ENCODE measurements around the gene TXNDC16.
"Not testable (repeated sequence)": the region's sequence is repeated elsewhere in the genome, so short reads cannot be mapped to it uniquely, and the experiment has no call there.

The TXNDC16 gene, protein sequence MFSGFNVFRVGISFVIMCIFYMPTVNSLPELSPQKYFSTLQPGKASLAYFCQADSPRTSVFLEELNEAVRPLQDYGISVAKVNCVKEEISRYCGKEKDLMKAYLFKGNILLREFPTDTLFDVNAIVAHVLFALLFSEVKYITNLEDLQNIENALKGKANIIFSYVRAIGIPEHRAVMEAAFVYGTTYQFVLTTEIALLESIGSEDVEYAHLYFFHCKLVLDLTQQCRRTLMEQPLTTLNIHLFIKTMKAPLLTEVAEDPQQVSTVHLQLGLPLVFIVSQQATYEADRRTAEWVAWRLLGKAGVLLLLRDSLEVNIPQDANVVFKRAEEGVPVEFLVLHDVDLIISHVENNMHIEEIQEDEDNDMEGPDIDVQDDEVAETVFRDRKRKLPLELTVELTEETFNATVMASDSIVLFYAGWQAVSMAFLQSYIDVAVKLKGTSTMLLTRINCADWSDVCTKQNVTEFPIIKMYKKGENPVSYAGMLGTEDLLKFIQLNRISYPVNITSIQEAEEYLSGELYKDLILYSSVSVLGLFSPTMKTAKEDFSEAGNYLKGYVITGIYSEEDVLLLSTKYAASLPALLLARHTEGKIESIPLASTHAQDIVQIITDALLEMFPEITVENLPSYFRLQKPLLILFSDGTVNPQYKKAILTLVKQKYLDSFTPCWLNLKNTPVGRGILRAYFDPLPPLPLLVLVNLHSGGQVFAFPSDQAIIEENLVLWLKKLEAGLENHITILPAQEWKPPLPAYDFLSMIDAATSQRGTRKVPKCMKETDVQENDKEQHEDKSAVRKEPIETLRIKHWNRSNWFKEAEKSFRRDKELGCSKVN

GRCh38 chr14:52552063-52552988 lies at the start of gene TXNDC16, which contains the start of gene GPR137C:
Gene TXNDC16 (minus strand): TSS chr14:52552505. CDS start chr14:52543557, 8,948 bp downstream.
Gene GPR137C (plus strand): TSS chr14:52552836. CDS start chr14:52553148, 312 bp downstream.
- peak; percentile 96 for DNase-seq (ENCODE audit: low spot score)

GRCh38 chr14:52599974-52600373 lies 47.7 kb upstream of the TXNDC16 start:
- no peak for DNase-seq (ENCODE audit: low spot score)

GRCh38 chr14:52598568-52598967 lies 46.3 kb upstream of the TXNDC16 start:
- no peak for DNase-seq (ENCODE audit: low spot score)

GRCh38 chr14:52596861-52597260 lies 44.6 kb upstream of the TXNDC16 start:
- no peak for DNase-seq (ENCODE audit: low spot score)

DNA sequence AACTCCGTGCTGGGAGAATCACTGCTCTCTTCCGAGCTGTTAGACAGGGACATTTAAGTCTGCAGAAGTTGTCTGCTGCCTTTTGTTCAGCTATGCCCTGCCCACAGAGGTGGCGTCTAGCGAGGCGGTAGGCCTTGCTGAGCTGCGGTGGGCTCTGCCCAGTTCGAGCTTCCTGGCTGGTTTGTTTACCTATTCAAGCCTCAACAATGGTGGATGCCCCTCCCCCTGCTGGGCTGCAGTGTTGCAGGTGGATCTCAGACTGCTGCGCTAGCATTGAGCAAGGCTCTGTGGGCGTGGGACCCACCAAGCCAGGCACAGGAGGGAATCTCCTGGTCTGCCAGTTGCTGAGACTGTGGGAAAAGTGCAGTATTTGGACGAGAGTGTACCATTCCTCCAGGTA lies 44.0 kb upstream of the TXNDC16 start:
- DNase-seq (ENCODE audit: low spot score) = no peak

DNA sequence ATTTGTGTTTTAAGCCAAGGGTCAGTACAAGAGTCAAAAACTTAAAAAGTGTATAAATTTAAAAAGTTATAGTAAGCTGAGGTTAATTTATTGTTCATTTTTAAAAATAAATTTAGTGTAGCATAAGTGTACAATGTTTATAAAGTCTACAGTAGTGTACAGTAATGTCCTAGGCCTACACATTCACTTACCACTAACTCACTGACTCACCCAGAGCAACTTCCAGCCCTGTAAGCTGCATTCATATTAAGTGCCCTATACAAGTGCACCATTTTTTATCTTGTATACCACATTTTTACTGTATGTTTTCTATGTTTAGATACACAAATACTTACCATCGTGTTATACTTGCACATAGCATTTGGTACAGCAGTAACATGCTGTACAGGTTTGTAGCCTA lies 38.0 kb upstream of the TXNDC16 start:
- DNase-seq (ENCODE audit: low spot score) = no peak

DNA sequence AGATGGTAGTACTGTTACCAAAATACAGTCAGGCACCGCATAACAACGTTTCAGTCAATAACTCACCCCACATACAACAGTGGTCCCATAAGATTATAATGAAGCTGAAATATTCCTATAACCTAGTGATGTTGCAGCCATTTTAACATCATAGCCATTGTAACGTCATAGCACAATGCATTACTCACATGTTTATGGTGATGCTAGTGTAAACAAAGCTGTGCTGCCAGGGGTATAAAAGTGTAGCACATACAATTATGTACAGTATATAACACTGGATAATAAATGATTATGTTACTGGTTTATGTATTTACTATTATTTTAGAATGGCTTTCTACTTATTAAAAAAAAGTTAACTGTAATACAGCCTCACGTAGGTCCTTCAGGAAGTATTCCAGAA lies 37.3 kb upstream of the TXNDC16 start:
- DNase-seq (ENCODE audit: low spot score) = no peak

DNA sequence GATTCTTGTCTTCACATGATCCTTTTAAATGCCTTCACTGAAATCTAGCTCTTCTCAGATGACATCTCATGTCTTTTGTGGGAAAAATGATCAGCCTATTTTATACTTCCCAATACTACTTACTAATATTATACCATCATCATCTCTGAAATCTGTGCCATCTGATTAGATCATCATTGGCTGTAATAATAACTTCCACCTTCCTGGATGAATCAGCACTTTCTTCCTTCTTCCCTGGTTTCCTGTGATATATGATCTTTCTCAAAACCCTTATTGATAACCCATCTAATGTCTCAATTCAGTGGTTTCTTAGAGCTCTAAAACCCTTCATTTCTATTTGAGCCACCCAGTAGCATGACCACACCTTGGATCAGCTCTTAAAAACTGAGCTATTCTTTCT lies 31.2 kb upstream of the TXNDC16 start:
- DNase-seq (ENCODE audit: low spot score) = no peak

DNA sequence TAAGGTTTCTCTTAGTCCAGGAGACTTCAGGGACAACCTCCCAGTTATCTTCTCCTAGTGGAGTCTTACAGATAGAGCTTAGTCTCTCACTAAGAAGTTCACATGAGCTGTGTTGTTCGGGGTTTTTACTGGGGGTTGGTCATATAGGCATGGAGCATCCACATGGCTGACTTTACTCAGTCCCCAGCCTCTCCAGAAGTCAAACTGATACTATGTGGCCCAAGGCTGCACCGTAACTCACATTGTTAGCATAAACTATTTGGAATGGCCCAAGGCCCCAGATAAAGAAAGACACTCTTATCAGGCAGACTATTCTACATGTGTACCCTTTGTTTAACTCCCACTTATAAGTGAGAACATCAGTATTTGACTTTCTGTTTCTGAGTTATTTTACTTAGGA lies 23.6 kb upstream of the TXNDC16 start:
- DNase-seq (ENCODE audit: low spot score) = no peak

GRCh38 chr14:52568454-52568853 lies 16.1 kb upstream of the TXNDC16 start:
- DNase-seq (ENCODE audit: low spot score) = not testable (repeated sequence)

DNA sequence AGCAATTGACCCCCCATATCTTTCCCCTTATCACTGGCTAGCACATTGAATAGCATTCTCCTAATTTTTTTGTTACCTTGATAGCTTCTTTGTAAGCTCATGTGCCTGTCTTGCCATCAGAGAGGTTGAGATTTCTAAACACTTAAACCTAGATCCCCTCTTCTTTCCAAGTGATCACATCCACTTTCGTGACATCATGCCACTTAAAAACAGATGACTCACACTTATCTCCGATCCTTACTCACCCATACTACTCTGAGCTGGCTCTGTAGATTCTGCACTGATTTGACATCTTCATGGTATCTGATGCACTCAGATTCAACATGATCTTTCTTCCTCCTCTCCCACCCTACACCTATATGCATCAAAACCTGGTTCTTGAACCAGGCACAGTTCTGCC lies 10.8 kb upstream of the TXNDC16 start:
- DNase-seq (ENCODE audit: low spot score) = no peak

DNA sequence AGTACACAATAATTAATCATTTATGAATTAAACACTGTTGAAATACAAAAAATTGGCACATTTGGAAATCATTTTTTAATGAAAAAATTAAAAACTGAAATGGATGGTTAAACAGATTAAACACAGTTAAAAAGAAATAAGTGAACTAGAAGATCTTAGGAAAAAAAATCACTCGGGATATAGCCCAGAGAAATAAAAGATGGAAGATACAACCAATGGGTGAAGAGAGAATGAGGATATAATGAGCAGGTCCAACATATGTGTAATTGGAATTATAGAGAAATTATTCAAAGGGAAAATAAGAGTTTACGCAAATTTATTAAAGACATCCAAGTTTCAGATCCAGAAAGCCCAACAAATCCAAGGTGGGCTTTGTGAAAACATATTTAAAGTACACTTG lies 6.4 kb upstream of the TXNDC16 start:
- no peak for DNase-seq (ENCODE audit: low spot score)

GRCh38 chr14:52553671-52554575 lies 1.6 kb upstream of the TXNDC16 start:
- peak; percentile 31 for DNase-seq (ENCODE audit: low spot score)

DNA sequence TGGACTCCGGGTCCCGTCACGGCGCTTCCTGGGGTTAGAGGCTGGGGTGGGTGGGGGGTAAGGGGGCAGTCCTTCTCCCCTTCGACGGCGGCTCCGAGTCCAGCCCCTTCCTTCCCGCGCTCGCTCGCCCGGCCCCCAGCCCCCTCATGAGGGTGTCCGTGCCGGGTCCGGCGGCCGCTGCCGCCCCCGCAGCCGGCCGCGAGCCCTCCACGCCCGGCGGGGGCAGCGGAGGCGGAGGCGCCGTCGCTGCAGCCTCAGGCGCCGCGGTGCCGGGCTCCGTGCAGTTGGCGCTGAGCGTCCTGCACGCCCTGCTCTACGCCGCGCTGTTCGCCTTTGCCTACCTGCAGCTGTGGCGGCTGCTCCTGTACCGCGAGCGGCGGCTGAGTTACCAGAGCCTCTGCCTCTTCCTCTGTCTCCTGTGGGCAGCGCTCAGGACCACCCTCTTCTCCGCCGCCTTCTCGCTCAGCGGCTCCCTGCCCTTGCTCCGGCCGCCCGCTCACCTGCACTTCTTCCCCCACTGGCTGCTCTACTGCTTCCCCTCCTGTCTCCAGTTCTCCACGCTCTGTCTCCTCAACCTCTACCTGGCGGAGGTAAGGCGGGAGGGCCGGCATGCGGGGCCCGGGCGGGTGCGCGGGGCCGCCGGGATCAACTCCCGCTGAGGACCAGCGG lies 831 bp upstream of the TXNDC16 start:
- DNase-seq (ENCODE audit: low spot score) = peak; percentile 8

GRCh38 chr14:52551696-52552062 lies 626 bp downstream of the TXNDC16 start:
- DNase-seq (ENCODE audit: low spot score) = no peak

GRCh38 chr14:52551205-52551604 lies 1.1 kb downstream of the TXNDC16 start:
- DNase-seq (ENCODE audit: low spot score) = no peak

DNA sequence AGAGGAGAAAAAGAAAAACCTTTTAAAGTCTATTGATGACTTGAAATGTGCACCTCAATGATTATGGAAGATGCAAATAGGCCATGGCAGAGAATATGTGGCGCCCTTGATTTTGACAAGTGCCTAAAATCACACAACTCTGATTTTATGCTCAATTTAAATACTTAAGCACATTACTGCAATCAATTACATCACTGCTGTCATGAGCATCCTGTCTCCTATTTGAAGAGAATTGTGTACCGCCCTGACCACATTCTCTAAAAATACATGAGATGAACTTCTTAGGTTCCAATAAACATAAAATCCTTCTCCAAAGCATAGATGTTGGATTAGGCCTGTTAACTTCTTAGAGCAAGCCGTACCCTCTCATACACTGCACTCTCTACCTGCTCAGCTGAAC lies 1.6 kb downstream of the TXNDC16 start:
- no peak for DNase-seq (ENCODE audit: low spot score)

- no peak for DNase-seq (ENCODE audit: low spot score)
Observed at GRCh38 chr14:52547526-52547925, 4.8 kb downstream of the TXNDC16 start.

DNA sequence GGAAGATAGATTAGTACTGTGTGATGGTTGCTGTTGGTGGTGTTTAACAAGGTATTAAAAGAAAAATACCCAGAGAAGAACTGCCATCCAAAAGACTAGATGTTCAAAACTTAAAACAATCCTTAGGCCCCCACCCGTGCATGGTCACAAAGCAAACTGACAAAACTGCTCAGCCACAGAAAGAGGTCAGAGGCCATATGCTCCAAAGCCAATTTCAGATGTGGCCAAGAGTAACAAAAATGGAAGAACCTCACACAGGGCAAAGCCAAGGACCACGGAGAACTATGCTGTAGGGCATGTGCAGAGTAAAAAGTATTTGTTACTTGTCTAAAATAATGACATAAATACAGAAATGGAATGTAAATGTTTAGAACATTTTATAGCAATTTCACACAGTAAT lies 5.3 kb downstream of the TXNDC16 start:
- DNase-seq (ENCODE audit: low spot score) = no peak

DNA sequence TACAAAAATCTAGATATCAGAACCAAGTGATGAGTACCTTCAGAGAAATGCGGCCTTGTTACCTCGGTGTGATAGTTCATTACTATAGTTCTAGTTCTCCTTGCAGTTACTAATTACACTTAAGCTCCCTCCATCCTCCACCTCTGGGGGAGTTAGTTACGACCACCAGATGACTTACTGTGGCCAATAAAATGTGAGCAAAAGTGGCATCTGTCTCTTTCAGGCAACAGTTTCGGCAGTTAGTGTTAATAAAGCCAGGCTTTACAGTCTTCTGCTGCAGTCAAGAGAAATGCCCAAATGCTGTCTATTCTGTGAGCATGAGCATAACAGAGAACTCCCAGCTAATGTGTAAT lies 6.0 kb downstream of the TXNDC16 start:
- no peak for DNase-seq (ENCODE audit: low spot score)

All from COLO829 (cell line).